ENCODE measurements around the gene SLC25A13. TPM values are rescaled to one million over a fixed set of nuclear protein-coding genes. Genes with fewer than 3 reads are reported as not detected.

The SLC25A13 gene
- total and polyA plus RNA-seq, 2 of the 13 experiments (the other 11 are each of a cell fraction or from before 2014, with no cell fraction given): 36.2 to 84.9 TPM

DNA sequence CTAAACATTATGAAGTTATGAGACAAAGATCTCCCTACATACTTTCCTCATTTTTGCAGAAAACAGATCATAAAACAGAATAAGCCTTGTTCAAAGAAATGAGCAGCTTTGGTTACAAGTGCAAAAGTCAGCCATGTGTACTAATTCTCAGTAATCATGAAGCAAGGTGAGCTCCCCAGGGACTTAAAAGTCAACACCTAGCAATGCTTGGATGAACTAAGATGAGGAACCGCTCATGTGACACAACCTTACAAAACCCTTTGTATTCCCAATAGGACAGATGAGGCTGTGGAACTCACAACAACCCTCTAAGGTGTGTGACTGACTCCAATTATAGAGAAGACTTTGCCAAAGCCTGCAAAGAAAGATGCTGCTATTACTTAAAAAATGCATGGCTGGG, 154.5 kb downstream of the SLC25A13 start:
- H3K27me3 ChIP-seq (ENCODE audit: control insufficient read depth in 1 of 2, insufficient read depth in 2 of 2, low read length in 2 of 2): no peaks in the 10 kb centered on the region
- H3K27ac ChIP-seq (ENCODE audit: extremely low read length, insufficient read depth, low read length): no peak overlapping the region
- H3K4me1 ChIP-seq (ENCODE audit: insufficient read depth, low read length): no peaks in the 10 kb centered on the region
- peaks cover 11 to 55% of the 10 kb centered on the region in 2 experiments for H3K36me3 ChIP-seq (replicated peaks in 1 of 2; ENCODE audit: control insufficient read depth in 1 of 2, insufficient read depth in 2 of 2, low read length in 2 of 2)
- no peak overlapping the region for H3K9ac ChIP-seq (ENCODE audit: insufficient read depth, low read depth, low read length)
- intact Hi-C loops (cut with micrococcal nuclease; ENCODE audit: unreplicated experiment) (no loop called here), in situ Hi-C loops (cut with HindIII; ENCODE audit: extremely low pct_ligation_motif_present, low pct_unique_long_range_greater_than_20kb) (no loop called here)
- DNase-seq (ENCODE audit: low spot score): no peak
- ChIA-PET CTCF (ENCODE audit: low intra/inter-chr PET ratio, low total read pairs) (no interaction called here), POLR2A (no interaction called here)
- H3K79me2 ChIP-seq (ENCODE audit: insufficient read depth, low read length): no peaks in the 10 kb centered on the region
- H3K9me3 ChIP-seq (ENCODE audit: low read length): no peaks in the 10 kb centered on the region
- no peak overlapping the region for H3K4me2 ChIP-seq (ENCODE audit: low read depth, low read length)
- TF ChIP-seq ZNF747 (CRISPR knock-in tag; IDR thresholded peaks at IDR 0.05; ENCODE audit: borderline replicate concordance): no peak
- TF ChIP-seq PCBP1 (IDR thresholded peaks at IDR 0.05; ENCODE audit: borderline replicate concordance, low read depth, low read length): no peak
- TF ChIP-seq HCFC1 (IDR thresholded peaks at IDR 0.05; ENCODE audit: low read depth, low read length): no peak
- TF ChIP-seq, protein P1, sequence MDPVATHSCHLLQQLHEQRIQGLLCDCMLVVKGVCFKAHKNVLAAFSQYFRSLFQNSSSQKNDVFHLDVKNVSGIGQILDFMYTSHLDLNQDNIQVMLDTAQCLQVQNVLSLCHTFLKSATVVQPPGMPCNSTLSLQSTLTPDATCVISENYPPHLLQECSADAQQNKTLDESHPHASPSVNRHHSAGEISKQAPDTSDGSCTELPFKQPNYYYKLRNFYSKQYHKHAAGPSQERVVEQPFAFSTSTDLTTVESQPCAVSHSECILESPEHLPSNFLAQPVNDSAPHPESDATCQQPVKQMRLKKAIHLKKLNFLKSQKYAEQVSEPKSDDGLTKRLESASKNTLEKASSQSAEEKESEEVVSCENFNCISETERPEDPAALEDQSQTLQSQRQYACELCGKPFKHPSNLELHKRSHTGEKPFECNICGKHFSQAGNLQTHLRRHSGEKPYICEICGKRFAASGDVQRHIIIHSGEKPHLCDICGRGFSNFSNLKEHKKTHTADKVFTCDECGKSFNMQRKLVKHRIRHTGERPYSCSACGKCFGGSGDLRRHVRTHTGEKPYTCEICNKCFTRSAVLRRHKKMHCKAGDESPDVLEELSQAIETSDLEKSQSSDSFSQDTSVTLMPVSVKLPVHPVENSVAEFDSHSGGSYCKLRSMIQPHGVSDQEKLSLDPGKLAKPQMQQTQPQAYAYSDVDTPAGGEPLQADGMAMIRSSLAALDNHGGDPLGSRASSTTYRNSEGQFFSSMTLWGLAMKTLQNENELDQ (CRISPR knock-in tag; IDR thresholded peaks at IDR 0.05; ENCODE audit: borderline replicate concordance): no peak
- no peak for TF ChIP-seq NCOR1 (IDR thresholded peaks at IDR 0.05; ENCODE audit: borderline replicate concordance, low read length)
- TF ChIP-seq NFE2L1 (CRISPR knock-in tag; IDR thresholded peaks at IDR 0.05; ENCODE audit: borderline replicate concordance): no peak
- TF ChIP-seq, protein P2, sequence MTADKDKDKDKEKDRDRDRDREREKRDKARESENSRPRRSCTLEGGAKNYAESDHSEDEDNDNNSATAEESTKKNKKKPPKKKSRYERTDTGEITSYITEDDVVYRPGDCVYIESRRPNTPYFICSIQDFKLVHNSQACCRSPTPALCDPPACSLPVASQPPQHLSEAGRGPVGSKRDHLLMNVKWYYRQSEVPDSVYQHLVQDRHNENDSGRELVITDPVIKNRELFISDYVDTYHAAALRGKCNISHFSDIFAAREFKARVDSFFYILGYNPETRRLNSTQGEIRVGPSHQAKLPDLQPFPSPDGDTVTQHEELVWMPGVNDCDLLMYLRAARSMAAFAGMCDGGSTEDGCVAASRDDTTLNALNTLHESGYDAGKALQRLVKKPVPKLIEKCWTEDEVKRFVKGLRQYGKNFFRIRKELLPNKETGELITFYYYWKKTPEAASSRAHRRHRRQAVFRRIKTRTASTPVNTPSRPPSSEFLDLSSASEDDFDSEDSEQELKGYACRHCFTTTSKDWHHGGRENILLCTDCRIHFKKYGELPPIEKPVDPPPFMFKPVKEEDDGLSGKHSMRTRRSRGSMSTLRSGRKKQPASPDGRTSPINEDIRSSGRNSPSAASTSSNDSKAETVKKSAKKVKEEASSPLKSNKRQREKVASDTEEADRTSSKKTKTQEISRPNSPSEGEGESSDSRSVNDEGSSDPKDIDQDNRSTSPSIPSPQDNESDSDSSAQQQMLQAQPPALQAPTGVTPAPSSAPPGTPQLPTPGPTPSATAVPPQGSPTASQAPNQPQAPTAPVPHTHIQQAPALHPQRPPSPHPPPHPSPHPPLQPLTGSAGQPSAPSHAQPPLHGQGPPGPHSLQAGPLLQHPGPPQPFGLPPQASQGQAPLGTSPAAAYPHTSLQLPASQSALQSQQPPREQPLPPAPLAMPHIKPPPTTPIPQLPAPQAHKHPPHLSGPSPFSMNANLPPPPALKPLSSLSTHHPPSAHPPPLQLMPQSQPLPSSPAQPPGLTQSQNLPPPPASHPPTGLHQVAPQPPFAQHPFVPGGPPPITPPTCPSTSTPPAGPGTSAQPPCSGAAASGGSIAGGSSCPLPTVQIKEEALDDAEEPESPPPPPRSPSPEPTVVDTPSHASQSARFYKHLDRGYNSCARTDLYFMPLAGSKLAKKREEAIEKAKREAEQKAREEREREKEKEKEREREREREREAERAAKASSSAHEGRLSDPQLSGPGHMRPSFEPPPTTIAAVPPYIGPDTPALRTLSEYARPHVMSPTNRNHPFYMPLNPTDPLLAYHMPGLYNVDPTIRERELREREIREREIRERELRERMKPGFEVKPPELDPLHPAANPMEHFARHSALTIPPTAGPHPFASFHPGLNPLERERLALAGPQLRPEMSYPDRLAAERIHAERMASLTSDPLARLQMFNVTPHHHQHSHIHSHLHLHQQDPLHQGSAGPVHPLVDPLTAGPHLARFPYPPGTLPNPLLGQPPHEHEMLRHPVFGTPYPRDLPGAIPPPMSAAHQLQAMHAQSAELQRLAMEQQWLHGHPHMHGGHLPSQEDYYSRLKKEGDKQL (CRISPR knock-in tag; IDR thresholded peaks at IDR 0.05; ENCODE audit: low read depth): no peak
- TF ChIP-seq, protein P3, sequence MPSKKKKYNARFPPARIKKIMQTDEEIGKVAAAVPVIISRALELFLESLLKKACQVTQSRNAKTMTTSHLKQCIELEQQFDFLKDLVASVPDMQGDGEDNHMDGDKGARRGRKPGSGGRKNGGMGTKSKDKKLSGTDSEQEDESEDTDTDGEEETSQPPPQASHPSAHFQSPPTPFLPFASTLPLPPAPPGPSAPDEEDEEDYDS (CRISPR knock-in tag; IDR thresholded peaks at IDR 0.05): no peak
- no peak overlapping the region for H2AFZ ChIP-seq (ENCODE audit: low read length)
- no TSS peak for BruUV-seq (replicated peaks)
- 100% methylated on average over 1 of the region's 1 CpG for WGBS (ENCODE audit: low lambda C conversion rate)
- H4K20me1 ChIP-seq (ENCODE audit: insufficient read depth, low read length): no peaks in the 10 kb centered on the region
- no peak overlapping the region for H3K4me3 ChIP-seq (replicated peaks in 1 of 3; ENCODE audit: insufficient read depth in 1 of 3, low read depth in 2 of 3, low read length in 3 of 3)
- FAIRE-seq: no peak
- no peak for ATAC-seq
